Measurements from ENCODE around the gene WWTR1. TPM values are rescaled to one million over a fixed set of nuclear protein-coding genes. Genes with fewer than 3 reads are reported as not detected.

The WWTR1 gene
- total RNA-seq, 1 experiment from 2014 or later = 28.2 TPM

DNA sequence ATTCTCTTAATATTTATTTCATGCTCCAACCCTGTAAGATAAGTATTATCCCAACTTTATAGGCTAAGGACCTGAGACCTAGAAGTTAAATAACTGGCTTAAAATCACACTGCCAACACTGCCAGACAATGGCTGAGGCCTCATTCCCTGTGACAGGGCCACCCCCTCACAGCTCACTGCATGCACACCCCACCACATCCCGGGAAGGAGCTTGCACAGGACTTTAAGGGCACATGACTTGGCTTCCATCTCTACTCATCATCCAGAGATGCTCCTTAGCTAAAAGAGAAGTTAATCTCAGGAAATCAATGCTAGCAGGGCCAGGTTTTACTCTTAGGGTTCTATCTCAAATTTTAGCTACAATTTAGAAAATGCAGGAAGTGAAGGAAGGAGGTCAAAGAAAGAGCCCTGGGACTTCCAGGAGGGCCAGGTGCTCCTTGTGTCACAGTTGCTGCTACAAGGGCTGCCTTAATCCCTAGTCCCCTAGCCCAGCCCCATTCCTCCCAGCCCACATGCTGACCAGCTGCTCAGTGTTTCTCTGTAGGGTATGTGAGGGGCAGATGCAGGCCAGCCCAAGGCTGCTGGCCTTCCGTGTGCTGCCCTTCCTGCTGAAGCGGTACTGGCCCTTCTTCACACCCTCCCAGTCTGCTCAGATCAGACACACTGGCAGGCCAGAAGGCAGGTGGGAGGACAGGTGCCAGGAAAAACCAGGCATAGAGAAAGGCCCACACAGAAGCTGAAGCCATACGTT lies 53.5 kb downstream of the WWTR1 start:
- DNase-seq (ENCODE audit: low spot score) = peak; percentile 47
- in situ Hi-C loops (cut with HindIII; ENCODE audit: low sequenced_read_pairs) = no loop called here

DNA sequence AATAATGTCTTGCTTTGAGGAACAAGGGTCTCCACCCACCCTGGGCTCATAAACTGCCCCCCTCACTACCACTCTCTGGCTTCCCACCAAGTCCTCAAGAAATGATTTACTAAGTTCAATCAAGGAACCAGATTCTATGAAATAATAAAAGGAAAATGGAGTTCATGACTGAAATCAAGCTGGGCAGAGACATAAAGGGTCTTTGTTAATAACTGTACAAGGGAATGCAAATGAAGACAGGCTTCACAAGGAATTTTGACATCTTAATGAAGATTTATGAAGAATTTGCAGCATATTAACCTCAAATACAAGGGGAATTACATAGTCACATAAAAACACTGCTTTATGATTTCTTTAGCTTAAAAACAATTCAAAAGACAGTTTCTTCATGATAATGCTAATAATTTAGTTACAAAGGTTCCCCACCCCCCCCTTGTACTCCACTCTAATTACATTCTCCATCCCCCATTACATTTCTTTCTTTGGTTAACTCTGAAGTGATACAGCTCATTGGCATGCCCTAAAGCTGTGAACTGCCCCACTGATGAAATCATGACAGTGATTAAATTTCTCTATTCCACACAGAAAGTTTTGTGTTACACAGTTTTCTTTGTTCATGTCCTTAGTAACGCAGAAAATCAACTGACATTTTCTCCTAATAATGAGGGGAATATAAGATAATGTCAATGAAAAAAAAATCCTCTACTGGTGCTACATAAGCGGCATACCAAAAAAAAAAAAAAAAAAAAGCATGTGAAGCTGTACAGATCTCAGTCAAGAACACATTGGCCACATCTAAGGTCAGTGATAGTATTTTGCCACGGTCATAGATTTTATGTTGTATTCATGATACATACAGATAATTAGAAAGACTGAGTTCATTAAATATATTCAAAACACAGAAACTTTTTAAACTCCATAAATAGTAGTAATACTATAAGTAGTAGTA lies 54.4 kb downstream of the WWTR1 start:
- DNase-seq (ENCODE audit: low spot score) = no peak
- in situ Hi-C loops (cut with HindIII; ENCODE audit: low sequenced_read_pairs) = no loop called here

DNA sequence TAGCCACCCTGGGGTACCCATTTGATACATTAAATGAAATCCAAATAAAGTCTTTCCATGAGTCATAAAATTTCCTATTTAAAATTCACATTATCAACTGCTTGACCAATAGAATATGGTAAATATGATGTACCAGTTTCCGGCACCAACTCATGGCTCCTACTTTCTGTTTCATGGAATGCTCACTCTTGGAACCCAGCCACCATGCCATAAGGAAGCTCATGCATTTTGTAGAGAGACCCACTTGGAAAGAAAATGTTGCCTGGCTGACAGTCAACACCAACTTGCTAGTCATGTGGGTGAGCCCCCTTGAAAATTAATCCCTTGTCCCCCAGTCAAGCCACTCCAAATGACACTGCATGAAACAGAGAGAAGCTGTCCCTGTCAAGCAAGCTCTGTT lies 57.2 kb downstream of the WWTR1 start:
- in situ Hi-C loops (cut with HindIII; ENCODE audit: low sequenced_read_pairs) = no loop called here
- no peak for DNase-seq (ENCODE audit: low spot score)

DNA sequence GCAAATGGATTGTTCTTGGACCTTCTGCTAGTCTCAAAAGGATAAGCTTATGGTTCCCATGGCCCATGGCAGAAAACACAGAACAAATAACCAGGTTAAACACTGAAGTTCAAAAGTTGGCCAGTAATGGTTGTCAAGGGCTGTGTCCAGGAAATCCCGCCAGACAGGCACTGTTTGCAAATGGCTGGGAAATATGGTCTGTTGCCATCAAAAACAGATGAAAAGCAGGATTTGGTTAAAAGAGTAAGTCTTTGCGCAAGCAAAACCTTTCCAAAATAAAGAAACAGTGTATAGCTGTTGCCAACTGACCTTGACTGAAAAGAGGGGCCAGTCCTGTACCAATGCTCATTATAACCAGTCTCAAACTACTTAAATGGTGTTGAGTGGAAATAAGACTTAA lies 58.6 kb downstream of the WWTR1 start:
- DNase-seq (ENCODE audit: low spot score) = no peak
- in situ Hi-C loops (cut with HindIII; ENCODE audit: low sequenced_read_pairs) = no loop called here

DNA sequence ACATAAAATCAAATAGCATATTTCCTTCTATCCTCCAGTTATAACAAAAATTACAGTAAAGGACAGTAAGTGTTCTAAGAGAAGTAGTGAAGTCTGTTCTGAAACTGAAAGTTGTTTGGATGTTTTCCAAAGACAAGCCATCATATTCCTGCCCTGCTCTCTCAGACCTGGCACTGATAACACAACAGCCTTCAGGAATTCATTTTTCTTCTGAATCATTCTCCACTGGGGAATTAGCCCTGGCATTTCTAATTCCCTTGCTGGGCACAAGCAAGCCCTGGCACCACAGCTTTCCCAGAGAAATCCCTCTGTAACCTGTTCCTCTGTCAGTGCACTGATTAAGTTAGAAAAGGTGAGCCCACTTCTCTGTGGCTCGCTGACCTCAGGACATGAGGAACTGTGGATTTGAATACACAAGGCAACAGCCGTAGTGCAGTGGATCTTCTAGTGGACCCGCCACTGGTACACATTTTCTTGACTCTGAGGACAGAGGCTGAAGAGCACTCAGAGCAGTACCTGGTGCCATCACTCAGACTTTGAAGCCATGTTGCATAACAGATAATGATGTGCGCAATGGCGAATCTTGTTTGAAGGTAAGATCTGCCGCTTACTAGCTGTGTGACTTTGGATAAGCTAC lies 61.6 kb downstream of the WWTR1 start:
- DNase-seq (ENCODE audit: low spot score) = no peak
- in situ Hi-C loops (cut with HindIII; ENCODE audit: low sequenced_read_pairs) = no loop called here

DNA sequence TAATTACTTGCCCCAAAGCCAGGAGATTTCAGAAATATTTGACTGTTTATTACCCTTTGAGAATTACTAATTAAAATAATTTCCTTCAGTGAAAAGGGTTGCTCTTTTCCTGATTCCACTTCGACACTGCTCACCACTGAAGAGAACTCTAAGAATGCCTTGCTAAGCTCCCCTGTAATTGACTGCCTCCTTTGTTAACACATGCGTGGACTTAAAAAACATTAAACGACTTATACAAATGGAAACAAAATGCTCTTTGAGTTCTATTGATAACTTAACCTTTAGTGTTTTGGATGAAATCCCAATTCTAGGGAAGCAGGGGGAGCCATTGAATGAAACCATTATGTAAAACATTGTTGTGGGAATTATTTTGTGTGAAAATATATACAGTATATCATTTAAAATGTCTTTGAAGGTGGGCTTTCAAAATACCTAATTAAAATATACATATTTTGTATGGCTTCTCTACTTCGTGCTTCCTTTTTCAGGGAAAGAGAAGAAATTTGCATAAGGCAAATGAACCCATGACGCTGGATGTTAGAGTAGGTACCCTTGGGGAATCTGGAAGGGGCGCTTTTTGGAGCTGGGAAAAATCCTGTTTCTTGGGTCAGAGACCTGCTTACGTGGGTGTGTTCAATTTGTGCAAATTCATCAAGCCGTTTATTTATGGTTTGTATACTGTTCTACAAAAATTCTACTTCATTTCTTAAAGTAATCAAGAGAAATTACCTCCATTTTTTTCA lies 64.2 kb downstream of the WWTR1 start:
- DNase-seq (ENCODE audit: low spot score) = no peak
- in situ Hi-C loops (cut with HindIII; ENCODE audit: low sequenced_read_pairs) = no loop called here

DNA sequence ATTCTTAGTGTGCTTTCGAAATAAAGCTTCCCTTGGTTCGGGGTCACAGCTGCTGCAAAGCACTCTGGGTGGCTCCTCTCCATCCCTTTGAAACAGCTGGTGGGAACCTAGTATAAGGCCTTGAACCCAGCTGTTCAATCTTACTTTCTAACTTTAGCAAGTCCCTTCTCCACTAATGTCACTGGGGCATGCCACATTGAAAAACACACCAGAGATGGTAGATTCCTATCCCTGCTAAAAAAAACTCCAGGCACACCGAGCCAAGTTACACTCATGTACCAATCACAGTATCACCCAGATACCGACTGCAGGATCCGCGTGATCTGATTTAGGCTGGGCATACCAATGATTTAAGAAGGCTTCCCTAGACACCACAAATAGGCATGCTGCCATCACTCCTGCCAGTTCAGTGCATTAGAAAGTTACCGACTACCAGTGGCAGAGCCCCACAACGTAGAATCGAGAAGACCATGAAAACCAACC lies 65.0 kb downstream of the WWTR1 start:
- in situ Hi-C loops (cut with HindIII; ENCODE audit: low sequenced_read_pairs) = no loop called here
- DNase-seq (ENCODE audit: low spot score) = no peak

DNA sequence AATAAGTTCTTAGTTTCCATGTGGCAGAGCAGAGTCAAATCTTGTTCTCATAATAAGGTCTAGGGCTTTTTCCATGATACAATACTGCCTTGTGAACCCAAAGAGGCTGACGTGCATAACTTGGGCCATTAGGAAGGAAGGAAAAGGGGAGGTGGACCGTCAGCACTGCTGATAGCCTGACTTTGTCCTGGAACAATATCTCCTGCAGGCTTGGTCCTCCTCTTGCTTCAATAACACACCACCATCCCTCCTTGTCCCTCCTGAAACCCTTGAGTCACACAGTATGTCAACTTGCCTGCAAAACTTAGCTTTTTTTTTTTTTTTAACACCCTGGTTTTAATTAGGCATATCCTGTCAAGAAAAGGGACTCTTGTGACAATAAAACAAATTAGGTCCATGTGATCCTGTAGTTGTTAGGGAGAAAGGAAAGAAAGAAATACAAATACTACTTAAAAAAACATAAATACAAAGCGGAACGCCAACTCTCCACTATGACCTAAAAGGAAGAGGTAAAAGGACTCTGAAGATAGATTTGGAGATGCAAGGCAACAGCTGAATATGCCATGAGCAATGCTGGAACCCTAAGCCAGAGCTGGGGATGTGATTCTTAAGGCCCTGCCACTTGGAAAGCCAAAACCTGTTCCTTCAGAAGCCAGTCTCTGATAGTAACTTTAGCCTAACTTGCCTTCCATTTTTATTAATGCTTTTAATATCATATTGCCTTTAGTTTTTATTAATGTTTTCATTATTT lies 67.0 kb downstream of the WWTR1 start:
- in situ Hi-C loops (cut with HindIII; ENCODE audit: low sequenced_read_pairs) = no loop called here
- no peak for DNase-seq (ENCODE audit: low spot score)

DNA sequence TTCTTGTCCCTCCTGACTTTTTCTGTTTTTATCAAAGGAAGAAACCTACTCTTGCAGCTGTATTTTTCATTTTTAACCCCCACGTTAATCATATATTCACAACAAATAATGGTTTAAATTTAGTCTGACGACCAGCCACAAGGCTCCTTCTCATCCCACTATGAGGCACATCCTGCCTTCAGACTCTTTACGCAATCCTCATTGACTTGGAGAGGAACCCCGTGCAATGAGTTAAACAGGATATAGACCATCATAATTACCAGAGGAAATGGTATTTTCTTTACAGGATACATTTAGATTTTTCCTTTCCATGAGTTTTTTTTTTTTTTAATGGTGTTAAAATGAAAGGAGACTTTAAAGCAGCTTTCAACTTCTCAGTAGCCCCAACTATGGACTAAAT lies 68.5 kb downstream of the WWTR1 start:
- in situ Hi-C loops (cut with HindIII; ENCODE audit: low sequenced_read_pairs) = no loop called here
- no peak for DNase-seq (ENCODE audit: low spot score)

DNA sequence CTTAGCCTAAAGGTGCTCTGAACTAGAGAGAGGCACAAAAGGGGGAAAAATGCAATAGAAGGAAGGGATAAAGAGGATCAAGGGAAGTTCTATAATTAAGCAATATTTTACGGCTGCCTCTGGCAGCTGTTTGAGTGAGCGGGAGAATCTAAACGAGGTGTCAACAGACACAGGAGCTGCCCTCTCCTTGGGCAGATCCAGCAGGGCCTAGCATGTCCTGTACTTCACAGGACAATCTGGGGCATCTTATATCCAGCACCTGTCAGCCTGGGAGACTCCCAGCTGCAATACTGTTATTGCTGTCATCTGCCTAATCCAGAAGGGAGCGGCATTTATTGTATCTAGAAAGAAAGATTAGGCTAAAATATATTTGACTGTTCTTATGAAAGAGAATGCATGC lies 68.9 kb downstream of the WWTR1 start:
- in situ Hi-C loops (cut with HindIII; ENCODE audit: low sequenced_read_pairs) = no loop called here
- no peak for DNase-seq (ENCODE audit: low spot score)

DNA sequence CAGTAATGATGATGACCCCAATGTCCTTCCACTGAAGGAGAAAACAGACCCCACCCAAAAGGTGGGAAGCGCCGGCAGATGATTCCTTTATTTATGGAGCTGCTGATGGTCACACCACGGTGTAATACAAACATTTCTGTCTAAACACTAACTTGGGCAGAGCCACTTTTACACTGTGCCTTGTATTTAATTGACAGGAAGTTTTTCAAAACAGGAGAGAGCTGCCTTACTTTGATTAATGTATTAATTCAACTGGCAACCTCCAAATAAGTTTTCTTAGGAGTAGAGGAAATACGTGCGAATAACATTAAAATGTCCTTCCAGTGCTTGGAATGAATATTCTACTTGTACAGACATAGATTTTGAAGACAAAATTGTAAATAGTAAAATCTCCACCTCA lies 70.4 kb downstream of the WWTR1 start:
- DNase-seq (ENCODE audit: low spot score) = no peak
- in situ Hi-C loops (cut with HindIII; ENCODE audit: low sequenced_read_pairs) = no loop called here

DNA sequence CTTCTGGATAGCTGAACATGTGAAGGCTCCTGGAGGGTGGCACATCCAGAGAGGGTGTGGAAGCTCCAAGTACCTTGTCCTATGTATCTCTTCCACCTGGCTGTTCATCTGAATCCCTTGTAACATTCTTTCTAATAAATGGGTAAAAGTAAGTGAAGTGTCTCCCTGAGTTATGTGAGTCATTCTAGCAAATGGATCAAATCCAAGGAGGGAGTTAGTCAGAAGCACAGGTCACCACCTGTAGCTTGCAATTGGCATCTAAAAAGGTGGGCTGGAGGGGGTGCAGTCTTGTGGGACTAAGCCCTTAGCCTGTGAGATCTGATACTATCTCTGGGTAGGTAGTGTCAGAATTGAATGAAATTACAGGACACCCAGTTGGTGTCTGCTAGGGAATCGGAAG lies 71.0 kb downstream of the WWTR1 start:
- no peak for DNase-seq (ENCODE audit: low spot score)

DNA sequence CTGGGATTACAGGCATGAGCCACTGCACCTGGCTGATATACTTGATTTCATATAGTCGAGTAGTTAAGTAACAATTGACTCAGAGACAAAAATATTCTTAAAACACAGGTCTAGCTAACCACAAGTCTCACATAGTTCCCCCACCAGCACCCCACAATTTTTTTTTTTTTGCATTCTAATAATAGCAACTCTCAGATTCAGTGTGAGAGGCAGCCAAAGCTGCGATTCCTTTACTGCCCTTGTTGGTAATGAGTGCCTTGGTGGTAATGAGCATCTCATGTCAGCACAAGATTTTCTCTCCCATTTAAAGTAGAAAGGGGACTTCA lies 72.5 kb downstream of the WWTR1 start:
- in situ Hi-C loops (cut with HindIII; ENCODE audit: low sequenced_read_pairs) = no loop called here
- DNase-seq (ENCODE audit: low spot score) = no peak

More for the DNA sequence above, 71.0 kb downstream of the WWTR1 start:
- in situ Hi-C loops (cut with HindIII; ENCODE audit: low sequenced_read_pairs) = no loop called here

DNA sequence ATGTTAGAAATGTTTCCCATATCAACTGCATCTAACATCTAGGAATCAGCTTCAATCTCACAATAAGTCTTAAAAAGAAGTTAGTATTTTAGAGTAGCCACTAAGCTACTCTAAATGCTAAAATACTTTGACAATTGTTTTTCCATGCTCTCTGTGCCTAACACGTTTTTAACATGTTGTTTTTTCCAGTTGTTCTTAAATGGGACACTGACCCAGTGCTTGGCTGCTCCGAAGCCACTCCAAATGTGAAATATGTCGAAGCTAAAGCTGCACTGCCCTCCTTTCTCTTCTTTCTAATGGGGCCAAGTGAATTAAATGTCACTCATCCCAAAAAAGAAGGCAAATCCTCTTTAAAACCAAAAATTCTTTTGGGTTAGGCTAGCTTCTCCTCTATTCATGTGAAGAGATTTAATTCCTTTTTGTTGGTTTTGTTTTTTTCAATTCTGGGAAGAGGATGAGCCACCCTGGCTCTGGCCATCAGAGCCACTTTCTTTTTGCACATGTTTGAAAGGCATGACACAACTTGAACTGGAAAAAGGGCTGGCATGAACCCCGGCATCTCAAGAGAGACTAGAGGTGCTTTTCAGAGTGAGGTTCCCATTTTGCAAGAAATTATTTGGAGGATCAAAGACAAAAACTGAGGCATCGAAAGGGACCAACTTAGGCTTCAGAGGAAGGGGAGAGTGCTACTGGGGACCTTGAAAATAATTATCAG lies 73.7 kb downstream of the WWTR1 start:
- no peak for DNase-seq (ENCODE audit: low spot score)
- in situ Hi-C loops (cut with HindIII; ENCODE audit: low sequenced_read_pairs) = no loop called here

DNA sequence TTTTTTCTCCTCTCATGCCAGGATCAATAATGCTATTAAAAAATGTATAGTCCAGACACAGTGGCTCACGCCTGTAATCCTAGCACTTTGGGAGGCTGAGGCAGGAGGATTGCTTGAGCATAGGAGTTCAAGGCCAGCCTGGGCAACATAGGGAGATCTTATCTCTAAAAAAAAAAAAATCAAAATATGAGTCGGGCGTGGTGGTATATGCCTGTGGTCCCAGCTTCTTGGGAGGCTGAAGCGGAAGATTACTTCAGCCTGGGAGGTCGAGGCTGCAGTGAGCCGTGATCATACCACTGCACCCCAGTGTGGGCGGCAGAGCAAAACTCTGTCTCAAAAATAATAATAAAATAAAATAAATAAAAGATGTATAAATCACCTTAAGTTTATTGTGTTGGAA lies 75.4 kb downstream of the WWTR1 start:
- DNase-seq (ENCODE audit: low spot score) = no peak
- in situ Hi-C loops (cut with HindIII; ENCODE audit: low sequenced_read_pairs) = no loop called here

DNA sequence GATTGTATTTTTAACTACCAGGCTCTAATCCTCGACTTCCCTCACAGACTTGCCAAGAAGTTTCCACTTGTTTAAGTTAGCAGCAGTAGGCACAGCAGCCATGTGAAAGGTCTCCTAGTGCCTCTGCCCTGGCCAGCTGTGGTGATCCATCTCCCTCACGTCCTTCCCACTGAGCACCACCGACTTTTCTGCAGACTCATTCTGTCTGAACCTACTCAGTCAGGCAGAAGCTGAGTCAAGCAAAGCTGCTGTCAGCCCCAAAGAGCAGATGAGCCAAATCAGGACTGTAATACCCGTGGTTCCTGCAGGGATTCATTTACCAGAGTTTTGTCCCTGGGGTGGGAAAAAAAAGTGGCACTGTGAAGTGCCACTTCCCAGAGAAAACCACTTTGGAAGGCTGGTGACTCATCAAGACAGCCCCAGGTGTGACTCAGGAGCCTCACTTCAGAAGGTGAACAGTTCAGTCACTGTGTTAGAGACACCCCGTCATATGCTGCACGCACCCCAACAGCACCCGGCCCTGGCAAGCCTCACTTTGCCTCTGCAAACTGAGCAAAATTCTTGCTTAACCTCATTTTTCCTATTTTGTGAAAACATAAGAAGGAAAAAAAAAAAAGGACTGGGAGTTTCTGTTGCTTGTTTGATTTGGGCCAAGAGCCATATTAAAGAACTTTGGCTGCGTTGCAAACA lies 76.0 kb downstream of the WWTR1 start:
- DNase-seq (ENCODE audit: low spot score) = peak; percentile 12

DNA sequence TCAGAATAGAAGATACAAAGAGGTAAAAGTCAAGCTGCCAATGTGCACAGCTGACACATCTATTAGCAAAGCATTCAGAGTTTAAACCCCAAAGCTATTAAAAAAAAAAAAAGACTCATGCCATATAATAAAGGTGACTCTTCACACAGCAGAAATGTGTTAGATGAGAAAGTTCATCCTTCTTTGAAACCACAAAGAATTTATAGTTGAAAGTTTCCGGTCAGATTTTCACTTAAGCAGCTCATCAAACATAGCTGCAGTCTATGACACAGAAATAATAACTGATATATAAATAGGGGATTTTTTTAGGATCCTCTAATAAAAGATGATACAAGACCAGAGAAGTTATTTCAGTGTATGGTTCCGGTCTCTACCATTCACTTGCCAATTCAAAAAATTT lies 76.6 kb downstream of the WWTR1 start:
- no peak for DNase-seq (ENCODE audit: low spot score)
- in situ Hi-C loops (cut with HindIII; ENCODE audit: low sequenced_read_pairs) = no loop called here

More for the DNA sequence above, 76.0 kb downstream of the WWTR1 start:
- in situ Hi-C loops (cut with HindIII; ENCODE audit: low sequenced_read_pairs) = no loop called here
